ENCODE results near the gene FMNL2.

DNA sequence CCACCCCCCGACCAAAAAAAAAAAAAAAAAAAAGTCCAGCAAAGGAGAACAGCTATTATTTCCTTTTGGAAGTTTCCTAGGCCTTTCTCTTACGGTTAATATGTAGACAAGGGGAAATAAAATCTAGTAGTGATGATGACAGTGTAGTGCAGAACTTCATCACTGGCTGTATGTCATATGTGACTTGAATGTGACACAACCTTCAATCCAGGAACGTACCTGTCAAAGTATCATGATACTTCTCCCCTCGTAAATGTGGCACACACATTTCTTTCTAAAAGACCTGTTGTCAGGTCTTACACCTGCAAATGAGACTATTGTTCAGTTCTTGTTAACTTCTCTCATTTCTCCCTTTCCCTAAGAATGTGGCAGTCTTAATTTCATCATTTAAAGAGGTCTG is 208.7 kb downstream of the FMNL2 start:
- TF ChIP-seq, protein P1, sequence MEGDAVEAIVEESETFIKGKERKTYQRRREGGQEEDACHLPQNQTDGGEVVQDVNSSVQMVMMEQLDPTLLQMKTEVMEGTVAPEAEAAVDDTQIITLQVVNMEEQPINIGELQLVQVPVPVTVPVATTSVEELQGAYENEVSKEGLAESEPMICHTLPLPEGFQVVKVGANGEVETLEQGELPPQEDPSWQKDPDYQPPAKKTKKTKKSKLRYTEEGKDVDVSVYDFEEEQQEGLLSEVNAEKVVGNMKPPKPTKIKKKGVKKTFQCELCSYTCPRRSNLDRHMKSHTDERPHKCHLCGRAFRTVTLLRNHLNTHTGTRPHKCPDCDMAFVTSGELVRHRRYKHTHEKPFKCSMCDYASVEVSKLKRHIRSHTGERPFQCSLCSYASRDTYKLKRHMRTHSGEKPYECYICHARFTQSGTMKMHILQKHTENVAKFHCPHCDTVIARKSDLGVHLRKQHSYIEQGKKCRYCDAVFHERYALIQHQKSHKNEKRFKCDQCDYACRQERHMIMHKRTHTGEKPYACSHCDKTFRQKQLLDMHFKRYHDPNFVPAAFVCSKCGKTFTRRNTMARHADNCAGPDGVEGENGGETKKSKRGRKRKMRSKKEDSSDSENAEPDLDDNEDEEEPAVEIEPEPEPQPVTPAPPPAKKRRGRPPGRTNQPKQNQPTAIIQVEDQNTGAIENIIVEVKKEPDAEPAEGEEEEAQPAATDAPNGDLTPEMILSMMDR (IDR thresholded peaks at IDR 0.05 in 4 of 5, conservative IDR thresholded peaks at IDR 0.05 in 1 of 5): no peak
- no peak for TF ChIP-seq POLR2A (IDR thresholded peaks at IDR 0.05)

Data from gastrocnemius medialis (tissue), 4 donors.